Stomach (tissue), 9 donors: Measurements from ENCODE around the gene MB21D2. TPM values are rescaled to one million over a fixed set of nuclear protein-coding genes. Genes with fewer than 3 reads are reported as not detected.

Source experiments
- DNase-seq, 2 donors: peaks; one replicate each; pipeline versions ENCODE4 v3.0.0 to v3.0.0-alpha.2; 2013 to 2019
- H3K27ac ChIP-seq, 5 donors: fragments of 200-600 bp in 4 of 5; sonication (generic) in 4 of 5; one replicate each; pipeline ENCODE4 v1.5.1; 2013 to 2019; ENCODE audit warnings: mild to moderate bottlenecking in 1 of 5, moderate library complexity in 1 of 5
- H3K27me3 ChIP-seq, 3 donors: fragments of 200-600 bp; sonication (generic); one replicate each; pipeline ENCODE4 v1.5.1; 2017 to 2019; ENCODE audit warnings: mixed run types in 1 of 3
- H3K36me3 ChIP-seq, 4 donors: fragments of 200-600 bp; sonication (generic); 1 replicate in 3 of 4; 2 replicates in 1 of 4; pipeline ENCODE4 v1.5.1; 2016 to 2019
- H3K4me1 ChIP-seq, 4 donors: fragments of 200-600 bp; sonication (generic); one replicate each; pipeline ENCODE4 v1.5.1; 2016 to 2019
- H3K4me3 ChIP-seq, 4 donors: fragments of 200-600 bp; sonication (generic) in 3 of 4; one replicate each; pipeline ENCODE4 v1.5.1; 2016 to 2019; ENCODE audit warnings: mild to moderate bottlenecking in 1 of 4
- H3K9me3 ChIP-seq, 4 donors: fragments of 200-600 bp; sonication (generic); one replicate each; pipeline ENCODE4 v1.5.1; 2016 to 2019
- EP300 ChIP-seq: sonication (generic); formaldehyde crosslinking; IDR thresholded peaks from one replicate; pipeline ENCODE4 v1.6.1; 2017; ENCODE audit warnings: antibody characterized with exemption
- POLR2A ChIP-seq, 4 donors: fragments of 450-650 bp; IDR thresholded peaks; one replicate each; pipeline ENCODE4 v1.6.1; 2016; ENCODE audit warnings: antibody characterized with exemption in 4 of 4, control low read depth in 2 of 4, mild to moderate bottlenecking in 1 of 4, moderate library complexity in 1 of 4
- POLR2AphosphoS5 ChIP-seq, 3 donors: sonication (generic); formaldehyde crosslinking; IDR thresholded peaks; one replicate each; pipeline ENCODE4 v1.6.1; 2016; ENCODE audit warnings: antibody characterized with exemption in 3 of 3
- WGBS, 5 donors: extraction: QIAGEN DNeasy Blood & Tissue Kit in 3 of 5; methylation state at CpG; one replicate each; pipeline versions ENCODE4 v1.1.5 to v1.1.7; 2013 to 2018; 5-methylcytosine and 5-hydroxymethylcytosine counted together
- intact Hi-C: fragments of 100-400 bp; cut with DNase I; formaldehyde crosslinking; loops from one replicate; pipeline ENCODE4 v1.15.1; 2023; ENCODE audit warnings: low total_unique reads
- polyA plus RNA-seq, 3 donors: library from polyadenylated mRNA; stranded (reverse); fragments of 200-250 nt; gene quantifications; one replicate each; pipeline ENCODE4 v1.2.3, GENCODE V29; 2013
- total RNA-seq, 5 donors: library from RNA; depleted of rRNA; stranded (reverse); fragments of >200 nt; gene quantifications; one replicate each; pipeline versions ENCODE4 v1.1.0 to v1.2.3, GENCODE V29; 2014 to 2016
- TF ChIP-seq, protein P1 (sequence below), 7 experiments: fragments of 450-650 bp in 4 of 7; fragments of 200-600 bp in 3 of 7; sonication (generic) in 3 of 7; IDR thresholded peaks; one replicate each; pipeline ENCODE4 v1.5.1; 2016 to 2019; ENCODE audit warnings: antibody characterized with exemption in 7 of 7, control low read depth in 2 of 7, mild to moderate bottlenecking in 1 of 7
- donor health status: healthy with polysubstance abuse.
- donor health status: Bipolar disorder and iron deficiency.
- donor health status: healthy.

MB21D2 gene
- total and polyA plus RNA-seq, 8 donors, result 0.45 to 15.1 (median 2.0) TPM

DNA sequence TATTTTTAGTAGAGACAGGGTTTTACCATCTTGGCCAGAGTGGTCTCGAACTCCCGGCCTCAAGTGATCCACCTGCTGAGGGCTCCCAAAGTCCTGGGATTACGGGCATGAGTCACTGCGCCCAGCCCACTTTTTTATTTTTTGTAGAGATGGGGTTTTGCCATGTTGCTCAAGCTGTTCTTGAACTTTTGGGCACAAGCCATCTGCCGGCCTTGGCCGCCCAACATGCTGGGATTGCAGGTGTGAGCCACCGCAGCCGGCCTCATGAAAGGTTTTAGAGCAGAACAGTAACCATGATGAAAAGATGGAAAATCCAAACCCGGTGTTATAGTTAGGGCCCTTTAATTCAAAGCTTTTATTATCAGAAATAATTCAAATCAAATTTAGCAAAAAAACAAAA, 15.6 kb upstream of the MB21D2 start:
- WGBS, 5 donors, result 85 to 94% (median 87%) methylated on average over 9 of the region's 9 CpGs
- DNase-seq, result no peak
- H3K27ac ChIP-seq, result no peak overlapping the region
- TF ChIP-seq POLR2A (IDR thresholded peaks at IDR 0.05) (no peak), POLR2AphosphoS5 (IDR thresholded peaks at IDR 0.05) (no peak), EP300 (no peak)
- TF ChIP-seq, protein P1, sequence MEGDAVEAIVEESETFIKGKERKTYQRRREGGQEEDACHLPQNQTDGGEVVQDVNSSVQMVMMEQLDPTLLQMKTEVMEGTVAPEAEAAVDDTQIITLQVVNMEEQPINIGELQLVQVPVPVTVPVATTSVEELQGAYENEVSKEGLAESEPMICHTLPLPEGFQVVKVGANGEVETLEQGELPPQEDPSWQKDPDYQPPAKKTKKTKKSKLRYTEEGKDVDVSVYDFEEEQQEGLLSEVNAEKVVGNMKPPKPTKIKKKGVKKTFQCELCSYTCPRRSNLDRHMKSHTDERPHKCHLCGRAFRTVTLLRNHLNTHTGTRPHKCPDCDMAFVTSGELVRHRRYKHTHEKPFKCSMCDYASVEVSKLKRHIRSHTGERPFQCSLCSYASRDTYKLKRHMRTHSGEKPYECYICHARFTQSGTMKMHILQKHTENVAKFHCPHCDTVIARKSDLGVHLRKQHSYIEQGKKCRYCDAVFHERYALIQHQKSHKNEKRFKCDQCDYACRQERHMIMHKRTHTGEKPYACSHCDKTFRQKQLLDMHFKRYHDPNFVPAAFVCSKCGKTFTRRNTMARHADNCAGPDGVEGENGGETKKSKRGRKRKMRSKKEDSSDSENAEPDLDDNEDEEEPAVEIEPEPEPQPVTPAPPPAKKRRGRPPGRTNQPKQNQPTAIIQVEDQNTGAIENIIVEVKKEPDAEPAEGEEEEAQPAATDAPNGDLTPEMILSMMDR (IDR thresholded peaks at IDR 0.05), result no peak
- no peak overlapping the region for H3K4me3 ChIP-seq
- intact Hi-C loops, result no loop called here
- H3K27me3 ChIP-seq, result no peaks in the 10 kb centered on the region
- no peaks in the 10 kb centered on the region for H3K9me3 ChIP-seq
- H3K36me3 ChIP-seq, result no peaks in the 10 kb centered on the region
- peaks cover 0 to 9% (median 4%) of the 10 kb centered on the region in 4 donors for H3K4me1 ChIP-seq

DNA sequence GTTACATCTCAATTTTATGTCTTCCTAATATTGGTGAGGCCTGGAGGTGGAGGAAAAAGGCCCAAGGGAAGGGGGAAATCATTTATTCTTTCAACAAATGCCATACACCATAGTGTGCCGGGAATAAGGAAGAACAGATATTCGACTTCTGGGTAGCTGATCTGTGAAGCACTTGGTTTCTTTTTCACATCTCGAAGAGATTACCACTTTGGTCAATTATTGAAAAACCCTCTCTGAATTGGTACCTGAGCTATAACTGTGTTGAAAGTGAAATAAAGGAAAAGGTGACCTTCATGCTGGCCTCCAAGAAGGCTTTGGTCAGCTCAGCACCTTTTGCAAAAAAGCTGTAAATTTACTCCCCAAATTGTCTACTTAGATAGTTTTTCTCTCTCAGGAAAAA, 14.2 kb upstream of the MB21D2 start:
- peaks cover 0 to 9% (median 4%) of the 10 kb centered on the region in 4 donors for H3K4me1 ChIP-seq
- no peak overlapping the region for H3K4me3 ChIP-seq
- H3K9me3 ChIP-seq, result no peaks in the 10 kb centered on the region
- no peak for DNase-seq
- H3K36me3 ChIP-seq, result no peaks in the 10 kb centered on the region
- TF ChIP-seq POLR2A (IDR thresholded peaks at IDR 0.05) (no peak), EP300 (no peak), POLR2AphosphoS5 (IDR thresholded peaks at IDR 0.05) (no peak)
- TF ChIP-seq, protein P1 (IDR thresholded peaks at IDR 0.05), result no peak
- H3K27me3 ChIP-seq, result no peaks in the 10 kb centered on the region
- WGBS, 5 donors, result 89 to 95% (median 93%) methylated on average over 3 of the region's 3 CpGs
- intact Hi-C loops, result no loop called here
- no peak overlapping the region for H3K27ac ChIP-seq

DNA sequence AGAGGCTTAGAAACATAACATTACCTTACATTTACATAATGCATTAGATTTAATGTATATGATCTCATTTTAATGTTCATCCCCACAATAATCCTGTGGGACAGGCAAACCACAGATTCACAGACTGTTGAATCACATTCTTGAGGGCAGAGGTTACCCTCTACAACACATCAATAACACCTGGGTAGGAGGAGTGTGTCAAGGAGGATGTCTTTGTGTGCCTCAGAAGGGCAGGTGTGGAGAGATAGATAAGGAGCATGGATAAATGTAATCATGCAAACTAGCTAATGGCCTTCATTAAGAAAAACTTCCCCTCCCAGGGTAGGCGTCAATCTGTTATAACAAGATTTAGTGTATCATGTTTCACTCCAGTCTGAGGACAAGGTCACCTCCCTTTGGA, 12.9 kb upstream of the MB21D2 start:
- Histone ChIP-seq H3K9me3 (no peaks in the 10 kb centered on the region), H3K27ac (no peak overlapping the region), H3K27me3 (no peaks in the 10 kb centered on the region), H3K4me3 (no peak overlapping the region), H3K36me3 (no peaks in the 10 kb centered on the region), H3K4me1 (peaks cover 0 to 9% (median 4%) of the 10 kb centered on the region in 4 donors)
- intact Hi-C loops, result no loop called here
- no peak for DNase-seq
- TF ChIP-seq POLR2AphosphoS5 (IDR thresholded peaks at IDR 0.05), result no peak
- TF ChIP-seq, protein P1 (IDR thresholded peaks at IDR 0.05), result no peak
- no peak for TF ChIP-seq POLR2A (IDR thresholded peaks at IDR 0.05)
- WGBS, 5 donors, result 54 to 91% (median 87%) methylated on average over 1 of the region's 1 CpG

DNA sequence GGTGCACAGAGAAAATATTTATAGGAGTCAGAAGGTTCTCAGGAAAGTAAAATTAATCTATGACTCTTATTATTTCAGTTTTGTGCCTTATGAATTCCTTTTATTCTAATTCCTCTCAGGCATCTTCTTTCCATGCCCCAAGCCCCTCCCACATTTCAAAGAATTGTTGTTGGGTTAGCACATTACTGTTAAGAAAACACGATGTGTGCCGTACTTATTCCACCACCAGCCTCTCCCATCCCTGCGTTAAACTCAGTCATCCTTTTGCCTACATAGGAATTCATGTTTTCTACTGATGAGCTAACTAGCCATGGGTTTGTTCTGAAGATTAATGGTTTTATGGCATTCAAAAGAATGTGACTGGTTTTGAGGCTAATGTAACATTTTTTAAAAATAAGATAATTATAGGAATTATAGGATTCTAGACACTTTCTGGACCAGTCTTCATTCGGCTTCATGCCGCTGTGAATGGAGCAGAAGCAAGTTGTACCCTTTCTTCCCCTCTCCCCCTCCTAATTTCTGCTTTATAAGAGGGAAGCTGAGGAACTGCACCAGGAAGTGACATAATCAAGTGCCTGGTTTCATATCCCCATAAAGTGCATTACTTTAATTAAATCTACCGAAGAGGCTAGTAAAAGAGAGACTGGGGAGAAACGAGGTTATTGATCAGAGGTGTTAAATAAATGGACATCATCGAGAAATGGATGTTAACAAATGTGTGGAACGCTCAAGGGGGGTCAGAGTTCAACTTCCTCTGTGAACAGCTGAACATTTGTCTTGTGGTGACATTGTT, 12.3 kb upstream of the MB21D2 start:
- TF ChIP-seq, protein P1 (IDR thresholded peaks at IDR 0.05), result no peak
- TF ChIP-seq EP300, result no peak
- TF ChIP-seq POLR2A (IDR thresholded peaks at IDR 0.05), result no peak
- intact Hi-C loops, result no loop called here
- no peak for DNase-seq
- Histone ChIP-seq H3K36me3 (no peaks in the 10 kb centered on the region), H3K27me3 (no peaks in the 10 kb centered on the region), H3K9me3 (no peaks in the 10 kb centered on the region), H3K4me3 (no peak overlapping the region), H3K27ac (no peak overlapping the region), H3K4me1 (peaks cover 0 to 9% (median 4%) of the 10 kb centered on the region in 4 donors)
- 77 to 85% (median 82%) methylated on average over 9 of the region's 9 CpGs for WGBS, 5 donors
